PFSK-1 (cell line): ENCODE results near the gene NUCB1.

Experiments
- FOXP2 ChIP-seq: optimal IDR thresholded peaks from 2 replicates; pipeline ENCODE3; 2011; ENCODE audit warnings: borderline replicate concordance, control low read depth, inconsistent platforms; ENCODE audit not compliant: insufficient read depth; ENCODE audit errors: extremely low read length, extremely low read depth
- POLR2AphosphoS5 ChIP-seq: IDR thresholded peaks from 2 replicates; pipeline ENCODE4 v1.6.1; 2012; ENCODE audit warnings: low read depth, mild to moderate bottlenecking, control low read depth, low read length, moderate library complexity
- REST ChIP-seq, 2 experiments: IDR thresholded peaks; 2 replicates each; pipeline versions ENCODE4 v1.6.1 to v1.8.0; 2011 to 2012; ENCODE audit warnings: low read depth in 2 of 2, low read length in 2 of 2, control low read depth in 1 of 2, inconsistent platforms in 1 of 2, mild to moderate bottlenecking in 1 of 2, moderate library complexity in 1 of 2; ENCODE audit not compliant: insufficient read depth in 1 of 2
- SIN3A ChIP-seq: IDR thresholded peaks from 2 replicates; pipeline ENCODE4 v1.6.1; 2012; ENCODE audit warnings: mild to moderate bottlenecking, low read length, moderate library complexity, borderline replicate concordance; ENCODE audit not compliant: insufficient read depth
- TAF1 ChIP-seq: IDR thresholded peaks from 2 replicates; pipeline ENCODE4 v1.6.1; 2012; ENCODE audit warnings: low read length, control low read depth, borderline replicate concordance; ENCODE audit not compliant: insufficient read depth

- TF ChIP-seq POLR2AphosphoS5 (no peak), REST (IDR thresholded peaks at IDR 0.05; ENCODE audit: insufficient read depth in 1 of 2, low read depth in 2 of 2, low read length in 2 of 2) (no peak), SIN3A (no peak), TAF1 (no peak), FOXP2 (no peak)
Measured at GRCh38 chr19:48890551-48890950, 9.6 kb upstream of the NUCB1 start.
